MG63 (cell line): ENCODE data around the gene KCTD1. TPM values are rescaled to one million over a fixed set of nuclear protein-coding genes. Genes with fewer than 3 reads are reported as not detected.
"Not testable (repeated sequence)": the region's sequence is repeated elsewhere in the genome, so short reads cannot be mapped to it uniquely, and the experiment has no call there.

ENCODE experiments used
- DNase-seq: peaks from one replicate; pipeline ENCODE4 v3.0.0-alpha.2; 2020
- H3K27me3 ChIP-seq: fragments of 250-450 bp; sonication (Bioruptor Pico); 2 replicates; pipeline ENCODE4 v1.5.1; 2020; ENCODE audit warnings: mild to moderate bottlenecking, moderate library complexity
- H3K36me3 ChIP-seq: fragments of 250-450 bp; sonication (Bioruptor Pico); 2 replicates; pipeline ENCODE4 v1.5.1; 2020; ENCODE audit warnings: mild to moderate bottlenecking, moderate library complexity
- H3K4me3 ChIP-seq: fragments of 250-450 bp; sonication (Bioruptor Pico); 2 replicates; pipeline ENCODE4 v1.5.1; 2020; ENCODE audit warnings: mild to moderate bottlenecking, moderate library complexity
- H3K9me3 ChIP-seq: fragments of 250-450 bp; sonication (Bioruptor Pico); 2 replicates; pipeline ENCODE4 v1.5.1; 2020; ENCODE audit warnings: mild to moderate bottlenecking, moderate library complexity
- total RNA-seq: library from RNA; depleted of rRNA; stranded (reverse); fragments of >200 nt; shearing (Covaris generic); gene quantifications from 2 replicates; pipeline ENCODE4 v1.2.3, GENCODE V29; 2014; ENCODE audit warnings: low replicate concordance

The KCTD1 gene
- total RNA-seq, 1 experiment from 2014 or later: 14.5 TPM

DNA sequence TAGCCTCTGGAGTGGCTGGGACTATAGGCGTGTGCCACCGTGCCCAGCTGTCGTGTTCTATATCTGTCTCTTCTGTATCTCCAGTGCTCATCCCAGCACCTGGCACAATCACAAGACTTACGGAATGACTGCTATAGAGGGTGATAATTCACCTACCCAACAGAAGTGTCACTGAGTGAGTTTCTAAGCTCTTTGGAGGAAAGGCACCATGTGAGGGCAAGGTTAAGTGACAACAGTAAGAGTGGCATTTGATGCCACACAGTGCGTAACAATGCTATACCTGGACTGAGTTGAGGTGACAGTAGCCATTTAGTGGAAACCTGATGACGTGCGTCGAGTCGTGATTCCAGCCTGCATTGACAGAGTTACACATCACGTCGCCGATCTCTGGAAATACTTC lies 89.0 kb downstream of the KCTD1 start:
- peaks cover 4% of the 10 kb centered on the region for H3K36me3 ChIP-seq
- H3K9me3 ChIP-seq: no peaks in the 10 kb centered on the region
- no peaks in the 10 kb centered on the region for H3K27me3 ChIP-seq
- H3K4me3 ChIP-seq: no peak overlapping the region
- no peak for DNase-seq

- peaks cover 4% of the 10 kb centered on the region for H3K36me3 ChIP-seq
- H3K4me3 ChIP-seq: no peak overlapping the region
- DNase-seq: peak; percentile 28
These were observed 89.7 kb downstream of the KCTD1 start for GRCh38 chr18:26458526-26459232.

DNA sequence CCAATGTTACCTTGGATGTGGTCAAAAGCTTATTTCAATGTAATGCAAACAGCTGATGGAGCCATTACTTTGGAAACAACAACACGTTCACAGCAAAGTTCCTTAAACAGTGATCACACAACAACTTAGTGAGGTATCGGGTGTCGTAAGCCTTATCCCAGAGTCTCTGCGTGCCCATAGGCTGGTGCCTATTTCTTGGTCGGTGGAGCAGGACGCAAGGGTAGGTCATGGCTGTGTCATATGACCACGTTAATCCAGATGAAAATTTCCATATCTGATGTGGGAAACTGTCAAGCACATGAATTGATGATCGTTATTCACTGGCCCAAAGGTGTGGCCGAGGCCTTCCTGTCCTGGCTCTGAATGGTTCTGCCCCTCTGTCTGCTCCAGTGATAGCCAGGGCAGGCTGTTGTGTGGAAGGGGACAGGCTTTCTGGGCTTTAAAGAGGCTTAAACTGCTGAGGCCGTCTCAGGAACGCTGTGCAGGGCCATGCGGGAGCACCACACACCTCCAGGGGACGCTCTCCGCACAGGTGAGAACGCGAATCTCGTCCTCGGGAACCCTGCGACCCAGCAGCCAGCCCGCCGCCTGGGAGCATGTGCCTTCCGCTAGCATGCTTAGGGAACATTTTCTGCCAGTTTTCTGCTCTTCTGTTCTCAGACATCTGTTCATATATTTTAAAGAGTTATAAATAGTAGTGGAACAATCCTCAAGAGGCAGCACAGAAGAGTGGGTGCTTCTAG lies 90.6 kb downstream of the KCTD1 start:
- no peaks in the 10 kb centered on the region for H3K27me3 ChIP-seq
- H3K9me3 ChIP-seq: no peaks in the 10 kb centered on the region
- H3K4me3 ChIP-seq: no peak overlapping the region
- DNase-seq: no peak
- H3K36me3 ChIP-seq: peaks cover 4% of the 10 kb centered on the region

More at GRCh38 chr18:26458526-26459232, 89.7 kb downstream of the KCTD1 start:
- no peaks in the 10 kb centered on the region for H3K9me3 ChIP-seq
- H3K27me3 ChIP-seq: no peaks in the 10 kb centered on the region

- Histone ChIP-seq H3K36me3 (peaks cover 4% of the 10 kb centered on the region), H3K27me3 (no peaks in the 10 kb centered on the region), H3K9me3 (no peaks in the 10 kb centered on the region), H3K4me3 (no peak overlapping the region)
- no peak for DNase-seq
These were observed 91.2 kb downstream of the KCTD1 start for GRCh38 chr18:26457195-26457594.

GRCh38 chr18:26456070-26456491 lies 92.3 kb downstream of the KCTD1 start:
- Histone ChIP-seq H3K36me3 (peaks cover 4% of the 10 kb centered on the region), H3K4me3 (no peak overlapping the region), H3K27me3 (no peaks in the 10 kb centered on the region), H3K9me3 (no peaks in the 10 kb centered on the region)
- no peak for DNase-seq

DNA sequence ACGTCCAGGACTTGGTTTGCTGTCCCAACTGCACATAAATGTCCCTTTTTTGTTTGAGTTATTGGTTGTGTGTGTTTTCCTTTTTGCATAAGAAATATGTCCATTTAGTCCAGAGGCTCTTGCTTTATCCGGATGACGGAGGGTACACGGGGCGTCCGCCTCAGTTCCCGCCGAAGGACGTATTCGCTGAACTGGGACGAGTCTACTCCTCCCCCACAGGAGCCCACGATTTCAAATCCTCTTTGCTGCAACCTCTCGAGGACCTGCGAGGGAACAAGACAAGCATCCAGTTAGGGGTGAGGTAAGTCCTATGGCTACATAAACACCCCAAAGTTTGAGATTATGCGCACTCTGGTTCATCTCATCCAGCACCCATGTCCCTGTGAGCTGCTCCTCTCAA lies 92.7 kb downstream of the KCTD1 start:
- no peaks in the 10 kb centered on the region for H3K27me3 ChIP-seq

DNA sequence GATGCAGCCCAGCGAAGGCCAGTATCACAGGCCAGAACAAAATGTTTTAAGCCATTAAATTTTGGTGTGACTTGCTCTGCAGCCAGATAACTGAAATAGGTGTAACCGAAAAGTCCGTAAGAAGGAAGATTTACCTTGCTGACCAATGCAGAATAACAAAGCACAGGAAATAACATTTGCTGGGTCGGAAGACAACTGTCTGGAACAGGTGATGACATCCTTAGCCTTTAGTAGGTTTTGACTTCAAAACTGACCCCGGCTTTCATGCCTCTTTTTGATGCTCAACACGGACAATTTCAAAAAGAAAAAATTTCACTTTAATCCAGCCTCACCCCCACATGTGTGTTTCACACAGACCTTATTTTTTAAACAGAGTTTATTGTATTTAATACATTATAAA lies 93.7 kb downstream of the KCTD1 start:
- Histone ChIP-seq H3K9me3 (no peaks in the 10 kb centered on the region), H3K27me3 (no peaks in the 10 kb centered on the region), H3K36me3 (peaks cover 4% of the 10 kb centered on the region), H3K4me3 (no peak overlapping the region)
- no peak for DNase-seq

More for the DNA sequence above, 92.7 kb downstream of the KCTD1 start:
- H3K9me3 ChIP-seq: no peaks in the 10 kb centered on the region
- DNase-seq: no peak
- H3K4me3 ChIP-seq: no peak overlapping the region
- H3K36me3 ChIP-seq: peaks cover 4% of the 10 kb centered on the region

- Histone ChIP-seq H3K4me3 (no peak overlapping the region), H3K36me3 (peaks cover 1% of the 10 kb centered on the region), H3K27me3 (no peaks in the 10 kb centered on the region), H3K9me3 (no peaks in the 10 kb centered on the region)
- DNase-seq: no peak
These were observed 94.2 kb downstream of the KCTD1 start for GRCh38 chr18:26454192-26454591.

DNA sequence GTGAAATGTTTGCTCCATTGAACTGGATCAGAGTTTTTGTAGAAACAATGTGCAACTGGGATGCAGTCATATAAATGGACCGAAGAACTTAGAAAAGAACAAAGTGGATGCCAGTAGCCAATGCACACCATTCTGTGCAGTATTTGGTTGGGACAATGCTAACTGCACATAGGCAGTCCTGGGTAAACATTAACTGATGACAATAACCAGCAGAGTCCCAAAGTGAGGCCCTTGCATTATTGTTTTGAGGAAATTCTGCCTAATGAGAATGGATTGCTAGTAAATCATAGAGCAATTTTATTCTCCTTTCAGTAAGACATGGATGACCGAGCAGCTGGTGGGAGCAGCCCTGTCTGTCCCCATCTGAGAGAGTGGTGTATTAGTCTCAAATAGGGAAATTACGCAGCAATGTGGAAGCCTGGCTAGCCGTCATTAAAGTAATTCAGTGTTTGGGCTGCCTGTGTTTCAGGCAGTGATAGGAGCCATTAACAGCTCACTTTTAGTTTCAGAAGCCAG lies 94.9 kb downstream of the KCTD1 start:
- H3K4me3 ChIP-seq: no peak overlapping the region
- no peaks in the 10 kb centered on the region for H3K9me3 ChIP-seq
- DNase-seq: no peak
- H3K27me3 ChIP-seq: no peaks in the 10 kb centered on the region
- no peaks in the 10 kb centered on the region; the same call in 1 of the 2 replicates for H3K36me3 ChIP-seq

DNA sequence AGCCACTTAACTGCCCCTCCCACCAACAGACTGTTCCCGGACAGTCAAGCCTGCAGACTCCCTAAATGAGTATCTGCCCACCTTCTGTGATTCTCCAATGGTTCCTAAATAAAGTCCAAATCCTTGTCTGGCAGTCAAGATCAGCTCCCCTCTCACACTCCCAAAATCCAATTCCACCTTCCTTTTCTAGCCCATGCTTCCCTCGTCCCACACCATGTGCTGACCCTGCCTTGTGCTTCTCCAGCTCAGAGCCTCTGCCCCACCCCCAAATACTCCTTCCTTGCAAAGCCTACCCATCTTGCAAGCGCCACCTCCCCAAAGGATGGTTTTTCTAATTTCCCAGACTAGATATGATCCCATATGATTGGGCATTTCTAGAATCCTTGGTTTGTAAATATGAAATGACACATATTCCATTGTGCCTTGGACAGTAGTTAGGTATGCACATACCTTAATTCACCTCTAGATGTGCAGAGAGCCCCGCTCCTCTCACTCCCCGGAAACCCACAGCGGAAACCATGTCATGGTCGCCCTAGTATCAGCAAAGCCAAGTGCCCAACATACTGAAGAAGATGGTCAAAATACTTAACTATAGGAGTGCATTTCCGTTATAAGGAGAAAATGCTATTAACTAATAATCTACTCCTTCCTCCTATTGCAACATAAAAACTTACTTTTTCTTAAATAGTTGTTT lies 97.2 kb downstream of the KCTD1 start:
- Histone ChIP-seq H3K4me3 (no peak overlapping the region), H3K9me3 (no peaks in the 10 kb centered on the region)

DNA sequence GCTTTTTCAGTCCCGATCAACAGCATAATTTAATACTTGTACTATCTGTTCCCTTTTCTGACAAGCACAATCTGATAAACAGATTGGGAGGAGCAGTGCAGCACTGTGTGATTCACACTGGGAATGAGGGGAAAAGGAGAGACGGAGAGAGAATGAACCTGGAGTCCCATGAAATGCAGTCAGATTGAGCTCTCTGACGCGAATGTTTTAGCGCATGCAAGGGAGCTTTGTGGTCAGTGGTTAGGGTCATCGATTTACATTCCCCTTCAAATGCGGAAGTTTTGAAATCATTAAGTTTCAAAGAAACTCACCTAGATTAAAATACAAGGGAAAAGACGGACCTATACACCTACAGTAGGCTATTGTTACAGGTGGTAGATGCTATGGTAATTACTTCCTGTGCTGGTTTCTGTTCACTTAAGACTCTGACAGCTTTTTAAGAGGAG lies 99.6 kb downstream of the KCTD1 start:
- no peaks in the 10 kb centered on the region for H3K36me3 ChIP-seq
- no peak overlapping the region for H3K4me3 ChIP-seq
- DNase-seq: no peak
- peaks cover under 1% of the 10 kb centered on the region; the same call in 1 of the 2 replicates for H3K9me3 ChIP-seq
- H3K27me3 ChIP-seq: no peaks in the 10 kb centered on the region

More for the DNA sequence above, 97.2 kb downstream of the KCTD1 start:
- no peak for DNase-seq
- H3K27me3 ChIP-seq: no peaks in the 10 kb centered on the region
- no peaks in the 10 kb centered on the region for H3K36me3 ChIP-seq

- Histone ChIP-seq H3K36me3 (no peaks in the 10 kb centered on the region), H3K4me3 (no peak overlapping the region), H3K27me3 (no peaks in the 10 kb centered on the region), H3K9me3 (peaks cover 9% of the 10 kb centered on the region)
- DNase-seq: no peak
These were observed 104.5 kb downstream of the KCTD1 start for GRCh38 chr18:26443853-26444252.

DNA sequence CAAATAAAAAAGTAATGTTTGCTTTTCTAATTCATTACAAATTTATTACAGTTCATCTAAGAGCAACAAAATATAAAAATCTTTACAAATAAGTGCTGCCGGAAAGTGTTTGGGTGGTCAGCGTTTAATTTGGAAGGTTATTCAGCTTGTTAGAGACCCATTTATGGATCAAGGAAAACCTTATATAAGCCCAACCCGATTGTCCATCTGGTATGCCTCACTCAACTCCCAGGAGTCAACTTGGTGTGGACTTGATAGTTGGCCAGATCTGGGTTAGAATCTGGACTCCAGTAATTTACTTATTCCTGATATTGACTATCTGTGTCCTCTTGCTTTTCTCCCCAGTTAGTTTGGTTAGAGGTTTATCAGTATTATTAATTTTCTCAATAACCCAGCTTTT lies 106.2 kb downstream of the KCTD1 start:
- DNase-seq: peak; percentile 12
- H3K9me3 ChIP-seq: peaks cover 9% of the 10 kb centered on the region
- H3K36me3 ChIP-seq: no peaks in the 10 kb centered on the region
- H3K4me3 ChIP-seq: no peak overlapping the region
- no peaks in the 10 kb centered on the region for H3K27me3 ChIP-seq

DNA sequence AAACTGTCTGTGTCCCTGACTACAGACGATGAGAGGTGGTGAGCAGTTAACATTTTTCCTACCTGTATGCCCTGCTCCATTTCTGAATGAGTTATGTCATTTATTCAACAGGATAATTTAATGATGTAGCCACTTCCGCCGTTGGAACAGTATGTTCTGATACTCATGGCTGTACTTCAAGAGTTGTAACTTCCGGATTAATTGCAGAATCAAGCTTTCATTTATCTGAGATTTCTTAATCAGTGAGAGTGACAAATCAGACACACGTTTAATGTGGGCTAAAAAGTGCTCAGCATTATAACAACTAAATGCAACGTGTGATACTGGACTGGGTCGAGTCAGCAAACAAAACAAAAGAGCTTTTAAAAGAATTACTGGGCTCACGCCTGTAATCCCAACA lies 107.7 kb downstream of the KCTD1 start:
- peaks cover 9% of the 10 kb centered on the region for H3K9me3 ChIP-seq

GRCh38 chr18:26439537-26439936 lies 108.8 kb downstream of the KCTD1 start:
- DNase-seq: no peak
- Histone ChIP-seq H3K27me3 (no peaks in the 10 kb centered on the region), H3K36me3 (no peaks in the 10 kb centered on the region), H3K4me3 (no peak overlapping the region), H3K9me3 (peaks cover 9% of the 10 kb centered on the region)

More for the DNA sequence above, 107.7 kb downstream of the KCTD1 start:
- no peaks in the 10 kb centered on the region for H3K27me3 ChIP-seq
- H3K4me3 ChIP-seq: no peak overlapping the region
- DNase-seq: no peak
- H3K36me3 ChIP-seq: no peaks in the 10 kb centered on the region

DNA sequence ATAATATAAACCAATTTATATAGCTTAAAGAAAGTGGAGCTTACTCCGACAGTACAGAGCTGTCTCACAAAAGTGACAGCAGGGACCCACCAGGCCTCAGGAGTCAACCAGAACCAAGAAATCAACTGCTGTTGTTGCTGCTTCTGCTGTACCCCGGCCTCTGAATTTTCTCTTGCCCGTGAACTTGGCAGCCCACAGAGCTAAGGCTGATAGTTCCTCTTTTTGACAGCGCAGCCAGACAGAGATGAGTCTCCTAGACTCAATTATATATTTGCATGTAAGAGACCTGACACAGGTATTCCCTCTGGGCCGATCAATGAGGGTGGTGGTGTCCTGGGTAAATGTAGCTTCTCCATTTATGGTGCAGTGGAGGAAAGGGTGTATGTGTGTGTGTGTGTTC lies 109.4 kb downstream of the KCTD1 start:
- H3K4me3 ChIP-seq: no peak overlapping the region
- peaks cover 9% of the 10 kb centered on the region for H3K9me3 ChIP-seq
- H3K36me3 ChIP-seq: no peaks in the 10 kb centered on the region
- no peaks in the 10 kb centered on the region for H3K27me3 ChIP-seq
- DNase-seq: no peak

DNA sequence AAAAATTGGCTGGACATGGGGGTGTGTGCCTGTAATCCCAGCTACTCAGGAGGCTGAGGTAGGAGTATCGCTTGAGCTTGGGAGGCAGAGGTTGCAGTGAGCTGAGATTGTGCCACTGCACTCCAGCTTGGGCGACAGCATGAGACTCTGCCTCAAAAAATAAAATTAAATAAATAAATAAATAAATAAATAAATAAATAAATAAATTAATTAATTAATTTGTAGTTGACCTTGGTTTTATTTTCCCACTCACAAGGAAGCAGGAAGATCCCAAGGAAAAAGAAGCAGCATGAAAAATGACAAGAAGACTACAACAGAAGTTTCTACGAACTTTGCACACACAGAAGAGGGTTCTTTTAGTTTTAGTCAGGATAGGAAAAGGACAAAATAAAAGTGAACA lies 110.7 kb downstream of the KCTD1 start:
- DNase-seq, H3K27me3 ChIP-seq, H3K36me3 ChIP-seq, H3K4me3 ChIP-seq, H3K9me3 ChIP-seq: not testable (repeated sequence)
